KG1 (cell line): ENCODE data around the gene SDK1.
"Not testable (repeated sequence)": the region's sequence is repeated elsewhere in the genome, so short reads cannot be mapped to it uniquely, and the experiment has no call there.

Source experiments
- DNase-seq: peaks from one replicate; lab custom pipeline; 2025; lab: John Stamatoyannopoulos, UW

SDK1 gene

DNA sequence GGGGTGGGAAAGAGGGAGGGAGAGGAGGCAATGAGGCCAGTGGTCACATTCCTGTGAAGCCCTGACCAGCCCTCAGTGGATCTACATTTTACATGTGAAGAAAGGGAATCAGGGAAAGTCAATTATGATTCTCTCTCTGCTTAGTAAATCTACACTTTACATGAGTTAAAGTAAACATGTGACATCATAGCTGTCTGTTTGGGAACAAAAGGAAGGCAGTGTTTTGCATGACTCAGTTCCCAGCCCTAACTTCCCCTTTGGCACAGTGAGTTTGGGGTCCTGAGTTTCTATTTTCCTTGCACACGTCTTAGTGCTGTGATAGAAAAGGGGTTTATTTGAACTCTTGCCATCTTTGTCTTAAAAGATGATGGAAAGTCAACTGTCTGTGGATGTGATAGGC lies 615.1 kb downstream of the SDK1 start:
- no peak for DNase-seq

DNA sequence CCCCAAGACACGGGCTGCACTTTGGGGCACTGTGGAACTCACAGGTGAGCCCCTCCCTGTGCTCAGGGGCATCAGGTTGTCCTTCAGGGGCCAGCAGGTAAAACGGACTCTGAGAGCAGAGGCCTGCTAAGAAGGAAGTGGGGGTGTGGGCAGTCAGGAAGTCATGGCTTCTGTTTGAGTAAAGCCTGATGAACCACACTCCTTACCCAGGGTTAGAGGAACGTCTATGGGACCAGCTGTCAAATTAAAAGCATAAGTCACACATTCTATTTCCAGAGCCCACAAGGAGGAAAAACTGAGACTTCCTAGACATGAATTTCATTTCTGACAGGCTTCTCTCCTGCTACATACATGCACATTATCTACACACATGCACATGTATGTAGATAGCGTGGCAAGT lies 616.4 kb downstream of the SDK1 start:
- no peak for DNase-seq

DNA sequence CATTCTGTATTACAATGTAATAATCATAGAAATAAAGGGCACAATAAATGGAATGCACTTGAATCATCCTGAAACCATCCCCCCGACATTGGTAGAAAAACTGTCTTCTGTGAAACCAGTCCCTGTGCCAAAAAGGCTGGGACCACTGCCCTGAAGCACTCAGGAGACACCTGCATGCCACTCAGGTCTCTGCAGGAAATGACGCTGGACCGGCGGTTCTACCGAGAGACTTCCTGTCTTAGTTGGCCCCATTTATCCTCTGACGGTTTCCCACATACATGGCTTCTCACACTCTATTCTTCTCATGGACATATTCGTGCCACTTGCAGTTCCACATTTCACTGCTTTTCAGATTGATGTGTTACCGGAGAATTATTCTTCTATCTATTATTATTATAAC lies 617.5 kb downstream of the SDK1 start:
- DNase-seq: no peak

DNA sequence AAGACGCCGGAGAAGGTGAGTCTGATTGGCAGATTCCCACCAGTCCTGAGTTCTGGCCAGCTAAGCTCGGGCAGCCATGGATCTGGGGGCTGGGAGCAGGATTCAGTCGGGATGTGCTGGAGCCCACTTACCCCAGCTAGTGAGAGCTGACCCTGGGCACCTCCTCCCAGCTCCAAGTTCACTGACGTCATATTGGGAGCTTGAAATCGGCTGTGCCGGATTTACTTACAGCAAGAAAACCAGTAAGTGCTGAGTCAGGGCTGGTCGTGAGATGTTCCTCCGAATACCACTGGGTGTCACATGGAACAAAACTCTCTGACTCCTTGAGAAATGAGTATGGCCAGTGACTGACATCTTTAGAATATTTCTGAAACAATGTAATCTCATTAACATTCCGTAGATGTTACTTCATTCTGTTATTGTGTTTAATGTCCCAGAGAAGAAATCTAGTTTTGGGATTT lies 621.2 kb downstream of the SDK1 start:
- DNase-seq: no peak

DNA sequence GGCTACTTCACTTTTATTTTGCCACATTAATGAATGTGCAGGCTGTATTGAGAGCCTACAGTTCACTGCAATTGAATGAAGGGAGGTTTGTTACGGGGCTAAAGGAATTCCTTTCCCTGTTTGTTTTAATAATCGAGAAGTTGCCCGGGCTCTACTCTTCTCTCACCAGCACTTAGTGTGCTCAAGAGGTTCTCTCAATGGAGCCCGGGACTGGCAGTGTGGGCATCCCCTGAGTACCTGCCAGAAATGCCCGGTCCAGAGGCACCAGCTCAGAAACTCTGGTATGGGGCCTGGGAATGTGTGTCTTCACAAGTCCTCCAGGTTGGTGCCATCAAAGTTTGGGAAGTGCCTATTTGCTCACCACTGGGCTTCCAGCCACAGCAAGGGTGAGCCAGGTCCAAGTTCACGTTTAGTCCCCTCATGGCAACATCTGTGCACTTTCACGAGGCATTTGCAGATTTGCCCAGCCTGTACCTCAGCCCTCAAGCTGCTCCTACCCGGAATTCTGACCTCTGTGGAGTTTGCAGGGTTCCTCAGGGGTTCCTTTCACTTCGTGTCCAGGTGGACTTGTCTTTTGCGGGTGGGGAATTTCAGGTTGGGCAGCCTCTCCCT lies 622.4 kb downstream of the SDK1 start:
- no peak for DNase-seq

DNA sequence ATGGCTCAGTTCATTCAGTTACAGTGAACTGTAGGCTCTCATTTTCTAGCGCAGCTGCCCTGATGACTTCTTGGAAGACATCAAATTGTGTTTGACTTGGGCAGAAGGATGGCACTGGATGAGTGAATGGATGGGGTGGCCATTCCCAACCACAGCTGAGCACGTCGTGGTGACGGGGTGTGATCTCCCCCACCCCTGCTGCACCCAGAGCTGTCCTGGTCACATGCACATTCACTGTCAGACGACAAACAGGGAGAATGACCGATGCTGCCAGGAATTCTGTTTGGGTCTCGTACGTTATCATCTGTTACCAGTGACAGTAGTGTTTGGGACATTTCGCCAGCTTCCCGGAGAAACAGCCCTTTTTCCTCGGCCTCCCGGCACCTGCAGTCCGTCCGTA lies 623.2 kb downstream of the SDK1 start:
- no peak for DNase-seq

DNA sequence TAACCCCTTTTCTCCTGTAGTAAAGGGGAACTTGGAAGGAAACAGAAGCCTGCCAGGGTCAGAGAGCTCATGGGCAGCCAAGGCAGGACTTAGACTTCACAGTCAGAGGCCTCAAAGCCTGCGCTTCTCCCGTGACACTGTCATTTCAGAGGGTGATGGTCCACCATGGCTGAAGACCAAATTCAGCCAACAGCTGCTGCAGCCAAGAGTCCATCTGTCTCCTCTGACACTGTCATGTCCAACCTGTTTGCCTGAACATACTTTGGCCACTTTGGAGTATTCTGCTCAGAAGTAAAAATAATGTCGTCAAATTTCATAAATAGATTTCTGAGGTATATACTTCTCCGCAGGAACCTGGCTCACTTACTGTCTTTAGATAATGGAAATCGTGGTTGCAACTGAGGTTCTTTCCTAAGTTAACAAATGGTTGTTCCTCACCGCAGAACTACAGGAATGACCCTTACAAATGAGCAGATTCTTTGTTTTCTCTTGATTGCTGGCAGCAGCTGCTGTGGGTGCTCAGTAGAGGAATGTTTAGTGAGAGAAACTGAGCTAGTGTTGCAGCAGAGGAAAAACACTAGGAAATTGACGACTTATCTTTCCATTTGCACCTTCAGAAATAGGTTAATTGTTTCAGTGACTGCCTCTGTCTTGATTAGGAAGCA lies 626.5 kb downstream of the SDK1 start:
- no peak for DNase-seq

DNA sequence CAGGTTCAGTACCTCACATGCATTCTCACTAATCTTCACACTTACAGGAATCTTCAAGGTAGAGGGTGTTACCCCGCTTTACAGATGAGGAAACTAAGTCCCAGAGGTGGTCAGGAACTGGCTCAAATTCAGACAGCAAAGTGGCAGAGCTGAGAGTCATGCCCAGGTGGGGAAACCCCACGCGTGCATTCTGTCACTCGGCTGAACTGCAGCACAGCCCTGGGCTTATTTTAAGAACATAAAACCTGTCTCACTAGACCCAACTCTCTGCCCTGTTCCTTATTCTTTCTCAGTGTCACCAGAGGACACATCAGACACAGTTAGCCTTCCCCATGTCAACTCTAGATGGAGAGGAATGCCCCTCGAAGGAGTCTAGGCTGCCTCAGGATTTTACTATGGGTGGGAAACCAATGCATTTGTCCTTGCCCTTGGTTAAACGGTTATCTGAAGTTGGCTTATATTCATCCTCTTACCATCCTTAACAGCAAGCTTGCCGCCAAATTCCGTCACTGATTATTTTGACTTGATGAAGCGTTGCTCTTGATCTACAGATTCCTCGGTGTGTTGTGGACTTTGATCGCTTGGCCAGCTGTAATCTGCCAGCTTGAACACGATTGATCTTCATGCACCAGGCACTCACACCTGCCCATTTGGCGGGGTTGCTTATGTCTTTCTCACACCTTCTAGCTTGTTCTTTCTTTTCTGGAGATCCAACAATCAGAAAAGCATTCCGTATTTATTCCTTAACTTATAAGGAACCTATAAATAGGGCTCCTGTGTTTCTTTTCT lies 627.9 kb downstream of the SDK1 start:
- DNase-seq: no peak

DNA sequence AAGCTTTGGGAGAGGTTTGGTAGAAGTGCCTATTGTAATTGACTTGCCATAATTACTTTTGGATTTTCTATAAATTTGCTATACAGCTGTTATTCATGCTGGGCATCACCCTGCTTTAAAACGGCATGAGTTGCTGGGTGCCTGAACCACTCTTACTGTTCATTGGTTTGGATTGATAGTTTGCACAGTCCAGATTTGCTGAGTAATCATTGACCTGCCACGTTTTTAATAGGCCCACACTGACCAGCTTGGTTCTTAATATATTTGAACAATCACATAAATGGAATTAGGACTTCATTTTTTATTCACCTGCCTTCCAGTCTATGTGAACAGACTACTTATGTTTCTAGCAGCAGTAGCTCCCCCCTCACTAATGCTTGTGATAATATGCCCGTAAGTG lies 630.8 kb downstream of the SDK1 start:
- no peak for DNase-seq

DNA sequence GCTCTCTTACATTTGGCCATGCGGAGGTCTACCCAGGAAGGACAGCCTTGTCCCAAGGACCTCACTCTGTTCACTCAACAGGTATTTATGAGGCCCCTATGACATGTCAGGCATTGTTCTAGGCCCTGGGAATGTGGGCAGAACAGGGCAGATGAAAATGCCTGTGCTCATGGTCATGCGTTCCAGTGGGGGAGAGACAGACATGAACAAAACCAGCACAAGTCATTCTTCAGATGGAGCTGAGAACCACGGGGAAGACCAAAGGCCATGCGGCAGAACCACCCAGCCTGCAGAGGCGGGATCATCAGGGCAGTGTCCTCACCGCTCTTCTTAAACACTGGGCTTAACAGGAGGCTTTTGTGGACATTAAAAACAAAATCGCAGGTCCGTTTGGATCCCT lies 636.1 kb downstream of the SDK1 start:
- DNase-seq: no peak

DNA sequence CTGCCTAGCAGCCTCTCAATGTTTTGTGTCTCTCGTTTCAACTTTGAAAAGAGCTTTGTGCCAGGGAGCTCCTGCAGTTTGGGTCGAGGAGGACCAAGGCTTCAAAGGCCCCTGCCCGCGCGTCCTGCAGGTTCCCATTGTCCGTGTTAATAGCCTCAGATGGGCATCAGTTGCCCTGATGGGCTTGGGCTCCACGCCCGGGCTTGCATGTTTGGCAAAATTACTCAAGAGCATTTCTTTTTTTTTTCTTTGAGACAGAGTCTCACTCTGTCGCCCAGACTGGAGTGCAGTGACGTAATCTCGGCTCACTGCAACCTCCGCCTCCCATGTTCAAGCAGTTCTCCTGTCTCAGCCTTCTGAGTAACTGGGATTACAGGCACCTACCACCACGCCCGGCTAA lies 636.6 kb downstream of the SDK1 start:
- DNase-seq: no peak

DNA sequence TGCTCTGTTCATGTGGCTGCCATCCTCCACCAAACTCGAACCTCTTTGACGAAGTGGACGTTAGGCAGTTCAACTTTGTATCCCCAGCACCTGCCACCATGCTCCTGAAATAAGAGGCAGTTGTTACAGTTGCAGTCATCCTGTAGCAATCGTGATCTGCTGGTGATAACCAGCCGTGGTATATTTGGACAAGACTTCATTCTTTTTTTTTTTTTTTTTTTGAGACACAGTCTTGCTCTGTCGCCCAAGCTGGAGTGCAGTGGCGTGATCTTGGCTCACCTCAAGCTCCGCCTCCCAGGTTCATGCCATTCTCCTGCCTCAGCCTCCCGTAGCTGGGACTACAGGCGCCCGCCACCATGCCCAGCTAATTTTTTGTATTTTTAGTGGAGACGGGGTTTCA lies 640.7 kb downstream of the SDK1 start:
- not testable (repeated sequence) for DNase-seq

DNA sequence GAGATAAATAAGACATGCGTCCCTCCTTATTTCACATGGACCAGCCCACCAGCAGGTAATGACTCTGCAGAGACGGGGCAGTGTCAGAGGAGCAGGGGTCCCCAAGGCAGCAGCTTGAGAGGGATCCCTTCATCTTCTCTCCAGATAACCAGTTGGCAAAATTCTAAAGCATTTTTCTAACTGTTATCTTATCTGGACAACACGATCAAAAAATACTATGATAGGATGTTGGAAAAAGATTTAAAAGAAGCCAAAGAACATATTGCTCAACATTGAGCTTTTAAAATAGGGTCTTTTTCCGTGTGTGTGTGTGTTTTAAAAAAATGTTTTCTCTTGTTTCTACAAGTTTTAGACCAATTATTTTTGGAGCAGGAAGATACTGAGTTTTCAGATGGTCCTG lies 641.2 kb downstream of the SDK1 start:
- no peak for DNase-seq

DNA sequence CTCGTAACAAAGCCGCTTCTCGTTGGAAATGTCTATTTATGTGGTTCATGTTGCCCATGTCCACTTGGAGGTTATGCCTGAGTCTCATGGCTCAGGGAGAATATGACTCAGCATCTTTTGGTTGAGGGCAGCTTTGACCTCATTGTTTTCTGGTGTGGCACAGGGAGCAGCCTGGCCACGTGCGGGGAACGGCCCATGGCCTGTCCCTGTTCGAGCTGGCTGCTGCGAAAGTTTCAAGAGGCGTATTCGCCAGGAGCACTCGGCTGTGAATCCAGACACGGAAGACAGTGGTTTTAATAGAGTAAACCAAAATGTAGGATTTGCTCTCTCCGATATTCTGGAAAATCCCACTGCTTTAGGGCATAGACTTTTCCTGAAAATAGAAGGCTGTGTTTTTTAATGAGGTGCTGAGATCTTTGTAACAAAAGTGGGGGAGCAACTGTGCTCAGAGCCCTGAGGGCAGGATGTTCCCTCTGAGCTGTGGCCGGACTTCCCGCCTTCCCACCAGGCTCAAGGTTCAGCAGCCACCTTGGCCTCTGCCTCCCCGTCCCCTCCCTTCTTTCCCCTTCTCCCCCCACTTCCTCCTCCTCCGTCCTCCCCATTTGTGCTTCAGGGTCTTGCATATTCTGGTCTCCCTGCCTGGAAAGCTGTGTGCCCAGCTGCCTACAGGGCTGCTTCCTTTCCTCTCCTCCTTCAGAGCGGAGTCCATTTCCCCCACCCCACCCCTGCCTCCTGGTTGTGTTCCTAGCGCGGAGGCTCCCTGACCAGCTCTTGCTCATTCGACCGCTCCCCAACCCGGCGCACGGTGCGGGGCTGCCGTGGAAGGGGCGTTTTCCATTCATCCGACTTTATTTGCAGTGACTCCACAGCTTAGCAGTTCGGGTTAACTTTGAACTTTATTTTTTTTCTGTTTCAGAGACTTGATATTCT lies 642.0 kb downstream of the SDK1 start:
- no peak for DNase-seq

DNA sequence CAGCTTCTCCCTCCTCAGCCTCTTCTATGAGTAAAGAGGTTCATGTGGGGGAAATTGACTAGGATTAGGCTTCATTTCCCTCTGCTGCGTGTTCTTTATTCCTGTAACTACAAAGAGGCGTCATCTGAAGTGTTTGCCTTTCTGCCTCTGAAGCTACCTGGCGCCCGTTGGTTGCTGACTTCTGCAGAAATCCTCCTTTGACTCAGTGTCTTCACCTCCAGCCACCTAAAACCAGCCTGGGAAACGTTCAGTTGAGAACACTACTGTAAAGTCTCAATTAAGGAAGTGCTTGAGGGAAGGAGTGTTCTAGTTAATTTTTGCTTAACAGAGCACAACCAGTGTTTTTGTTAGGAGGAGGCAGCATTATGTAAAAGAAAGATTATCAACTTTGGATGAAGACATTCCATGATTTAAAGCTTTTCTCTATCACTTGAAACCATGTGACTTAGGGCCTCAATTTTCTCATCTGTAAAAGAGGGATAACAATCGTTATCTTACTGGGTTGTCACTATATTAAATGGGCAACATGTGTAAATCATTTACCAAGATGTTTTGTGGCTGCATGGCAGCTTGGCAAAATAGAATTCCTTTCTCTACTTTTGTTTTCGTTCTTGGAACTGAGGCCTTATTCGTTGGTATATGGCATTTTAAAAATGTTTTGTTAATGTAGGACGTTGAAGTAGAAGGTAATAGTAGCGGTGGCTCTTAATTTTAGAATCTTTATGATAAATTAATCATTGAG lies 642.9 kb downstream of the SDK1 start:
- DNase-seq: no peak

DNA sequence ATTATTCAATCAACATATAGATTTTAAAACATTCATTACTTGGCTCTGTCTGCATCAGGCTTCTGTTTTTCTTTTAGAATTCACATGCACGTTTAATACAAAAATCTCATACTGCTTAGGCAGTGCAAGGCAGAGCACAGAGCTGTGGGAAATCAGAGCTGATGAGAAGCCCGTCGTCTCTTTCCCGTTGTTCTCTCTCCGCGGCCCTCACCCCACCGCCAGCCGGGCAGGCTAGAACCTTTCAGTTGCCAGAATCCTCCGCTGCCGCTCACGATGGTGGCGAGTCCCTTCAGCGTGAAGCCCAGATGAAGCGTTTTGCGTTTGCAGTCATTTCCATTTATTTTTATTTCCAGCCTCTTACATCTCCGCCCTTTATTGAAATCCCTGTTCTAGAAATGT lies 648.2 kb downstream of the SDK1 start:
- no peak for DNase-seq

DNA sequence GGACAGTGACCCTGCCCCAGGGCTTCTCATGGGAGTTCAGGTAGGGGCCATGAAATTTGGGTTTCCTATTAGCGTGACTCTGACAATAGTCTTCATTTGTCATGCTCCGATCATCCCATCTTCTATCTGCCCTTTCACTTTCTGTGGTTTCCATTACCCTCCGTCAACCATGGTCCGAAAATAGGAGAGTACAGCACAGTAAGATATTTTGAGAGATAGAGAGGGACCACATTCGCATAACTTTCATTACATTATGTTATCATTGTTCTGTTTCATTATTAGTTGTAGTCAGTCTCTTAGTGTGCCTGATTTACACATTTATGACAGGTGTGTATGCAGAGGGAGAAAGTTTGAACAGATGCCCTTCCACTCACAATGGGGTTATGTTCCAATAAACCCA lies 649.2 kb downstream of the SDK1 start:
- DNase-seq: no peak

DNA sequence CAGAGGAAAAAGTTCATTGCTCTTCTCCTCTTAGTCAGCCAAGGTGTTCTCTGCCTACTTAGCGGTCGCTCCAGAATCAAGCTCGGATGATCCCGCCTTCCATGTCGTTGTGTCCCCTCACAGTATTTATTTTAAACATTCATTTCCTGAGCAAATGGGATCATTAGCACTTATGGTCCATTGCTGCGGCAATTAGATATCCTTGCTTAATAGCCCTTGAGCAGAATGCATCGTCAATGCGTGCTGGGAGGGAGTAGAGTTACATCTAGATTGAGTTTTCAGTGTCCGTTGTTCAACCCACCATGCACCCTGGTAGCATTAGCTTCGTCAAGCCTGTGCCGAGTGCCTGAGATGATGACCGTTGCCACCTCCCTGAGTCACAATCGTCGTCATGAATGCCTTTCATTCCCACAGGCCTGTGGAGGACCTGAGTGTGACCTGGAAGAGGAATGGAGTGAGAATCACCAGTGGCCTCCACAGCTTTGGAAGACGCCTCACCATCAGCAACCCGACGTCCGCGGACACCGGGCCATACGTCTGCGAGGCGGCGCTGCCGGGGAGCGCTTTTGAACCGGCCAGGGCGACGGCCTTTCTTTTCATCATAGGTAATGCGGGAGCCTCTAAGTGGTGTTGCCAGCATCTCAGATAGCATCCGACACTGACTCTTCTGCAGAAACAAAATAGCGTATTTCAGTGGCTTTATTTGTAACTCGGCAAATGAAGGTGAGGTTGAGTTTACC lies 650.4 kb downstream of the SDK1 start:
- no peak for DNase-seq

DNA sequence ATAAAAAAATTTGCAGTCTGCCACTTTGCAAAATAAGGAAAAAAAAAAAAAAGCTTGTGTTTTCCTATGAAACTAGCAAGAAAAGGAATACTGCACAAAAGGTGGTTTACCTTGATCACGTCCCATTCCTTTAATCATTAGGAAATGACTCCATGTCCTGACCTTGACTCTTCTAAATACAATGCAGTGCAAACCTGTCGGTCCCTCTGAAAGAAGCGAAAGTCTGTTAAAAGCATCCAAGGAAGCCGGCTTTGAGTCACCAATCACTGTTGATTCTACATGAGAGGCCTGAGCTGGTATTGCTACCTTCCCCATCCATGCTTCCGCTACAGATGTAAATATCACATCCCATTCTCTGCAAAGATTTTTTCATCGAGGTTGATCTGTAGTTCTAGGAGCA lies 652.1 kb downstream of the SDK1 start:
- no peak for DNase-seq

DNA sequence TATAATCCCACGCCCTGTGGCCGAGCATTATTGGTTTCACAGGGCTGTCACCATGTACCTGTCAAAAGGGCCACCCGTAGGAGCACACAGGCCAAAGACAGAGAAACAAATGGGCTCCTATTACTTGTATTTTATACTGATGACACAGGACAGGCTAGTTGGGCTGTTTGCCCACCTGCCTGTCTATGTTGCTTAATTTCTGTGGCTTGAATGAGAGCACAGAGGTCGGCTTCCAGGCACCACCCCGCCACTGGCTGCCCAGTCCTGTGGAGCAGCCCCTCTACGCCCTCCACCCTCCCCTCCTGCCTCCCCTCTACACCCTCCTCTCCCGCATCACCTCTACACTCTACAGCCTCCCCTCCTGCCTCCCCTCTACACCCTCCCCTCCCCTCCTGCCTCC lies 652.9 kb downstream of the SDK1 start:
- no peak for DNase-seq

DNA sequence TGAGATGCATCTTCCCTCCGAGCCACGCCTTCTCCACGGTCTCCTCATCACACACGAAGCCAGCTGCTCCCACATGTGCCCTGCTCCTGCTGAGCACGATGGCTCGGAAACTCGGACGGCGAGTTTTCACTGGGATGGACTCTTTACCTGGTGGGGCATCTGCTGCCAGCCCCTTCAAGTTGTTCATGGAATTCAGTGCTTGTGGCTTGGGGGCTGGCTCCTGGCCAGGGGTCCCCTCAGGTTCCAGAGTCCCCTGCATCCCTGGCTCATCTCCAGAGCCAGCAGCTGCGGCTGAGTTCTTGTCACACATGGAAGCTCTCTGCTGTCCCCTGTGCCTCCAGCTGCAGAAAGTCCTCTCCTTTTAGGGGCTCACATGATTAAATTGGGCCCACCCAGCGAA lies 654.0 kb downstream of the SDK1 start:
- DNase-seq: no peak
